GM10248 (cell line): ENCODE data around the gene RAB7B.

Experiments
- CTCF ChIA-PET: fragments of 300-600 bp; sonication (Branson Sonifier 250); formaldehyde crosslinking; extraction: SDS; loops from one replicate; lab custom pipeline; 2021; ENCODE audit warnings: antibody characterized with exemption; lab: Yijun Ruan, JAX
- POLR2A ChIA-PET: fragments of 350-650 bp; sonication (Branson Sonifier 250); formaldehyde crosslinking; extraction: SDS; loops from one replicate; lab custom pipeline; 2020; ENCODE audit warnings: antibody characterized with exemption; lab: Yijun Ruan, JAX
- DNase-seq: peaks from one replicate; pipeline ENCODE4 v3.0.0; 2012; ENCODE audit errors: extremely low spot score
- TF ChIP-seq, protein P1 (sequence below): IDR thresholded peaks from 2 replicates; pipeline ENCODE4 v1.5.1; 2012; ENCODE audit warnings: mild to moderate bottlenecking, low read depth; ENCODE audit errors: extremely low read depth, missing control alignments, control extremely low read depth

Gene RAB7B

DNA sequence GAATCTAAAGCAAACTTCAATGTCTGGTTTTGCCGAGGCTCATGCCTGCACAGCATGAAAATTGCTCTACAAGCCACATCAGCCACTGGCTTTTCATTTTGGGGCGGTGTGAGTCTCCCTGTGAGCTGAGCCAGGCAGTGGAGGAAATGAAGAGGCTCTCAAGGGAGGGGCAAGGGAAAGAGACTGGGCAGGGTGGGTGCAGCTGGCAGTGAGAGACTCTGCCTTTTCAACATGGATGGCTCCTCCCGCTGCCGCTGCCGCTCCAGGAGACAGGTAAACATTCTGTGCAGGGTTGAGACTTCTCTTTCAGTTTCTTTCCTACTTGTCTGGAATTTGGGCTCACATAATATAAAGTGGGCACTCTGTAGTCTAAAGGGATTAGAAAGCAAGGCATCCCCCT is 31.8 kb upstream of the RAB7B start:
- POLR2A ChIA-PET = interaction anchor here (0.6 kb wide), 1 partner anchor 61 kb away, joined by 5 read pairs; no protein-coding TSS in a partner anchor
- CTCF ChIA-PET = interaction anchor here (0.8 to 11.2 kb wide), 5 partner anchors 10 to 85 kb away, joined by 3 to 211 read pairs (median 4); no protein-coding TSS in a partner anchor
- TF ChIP-seq, protein P1, sequence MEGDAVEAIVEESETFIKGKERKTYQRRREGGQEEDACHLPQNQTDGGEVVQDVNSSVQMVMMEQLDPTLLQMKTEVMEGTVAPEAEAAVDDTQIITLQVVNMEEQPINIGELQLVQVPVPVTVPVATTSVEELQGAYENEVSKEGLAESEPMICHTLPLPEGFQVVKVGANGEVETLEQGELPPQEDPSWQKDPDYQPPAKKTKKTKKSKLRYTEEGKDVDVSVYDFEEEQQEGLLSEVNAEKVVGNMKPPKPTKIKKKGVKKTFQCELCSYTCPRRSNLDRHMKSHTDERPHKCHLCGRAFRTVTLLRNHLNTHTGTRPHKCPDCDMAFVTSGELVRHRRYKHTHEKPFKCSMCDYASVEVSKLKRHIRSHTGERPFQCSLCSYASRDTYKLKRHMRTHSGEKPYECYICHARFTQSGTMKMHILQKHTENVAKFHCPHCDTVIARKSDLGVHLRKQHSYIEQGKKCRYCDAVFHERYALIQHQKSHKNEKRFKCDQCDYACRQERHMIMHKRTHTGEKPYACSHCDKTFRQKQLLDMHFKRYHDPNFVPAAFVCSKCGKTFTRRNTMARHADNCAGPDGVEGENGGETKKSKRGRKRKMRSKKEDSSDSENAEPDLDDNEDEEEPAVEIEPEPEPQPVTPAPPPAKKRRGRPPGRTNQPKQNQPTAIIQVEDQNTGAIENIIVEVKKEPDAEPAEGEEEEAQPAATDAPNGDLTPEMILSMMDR = no peak
- no peak for DNase-seq

DNA sequence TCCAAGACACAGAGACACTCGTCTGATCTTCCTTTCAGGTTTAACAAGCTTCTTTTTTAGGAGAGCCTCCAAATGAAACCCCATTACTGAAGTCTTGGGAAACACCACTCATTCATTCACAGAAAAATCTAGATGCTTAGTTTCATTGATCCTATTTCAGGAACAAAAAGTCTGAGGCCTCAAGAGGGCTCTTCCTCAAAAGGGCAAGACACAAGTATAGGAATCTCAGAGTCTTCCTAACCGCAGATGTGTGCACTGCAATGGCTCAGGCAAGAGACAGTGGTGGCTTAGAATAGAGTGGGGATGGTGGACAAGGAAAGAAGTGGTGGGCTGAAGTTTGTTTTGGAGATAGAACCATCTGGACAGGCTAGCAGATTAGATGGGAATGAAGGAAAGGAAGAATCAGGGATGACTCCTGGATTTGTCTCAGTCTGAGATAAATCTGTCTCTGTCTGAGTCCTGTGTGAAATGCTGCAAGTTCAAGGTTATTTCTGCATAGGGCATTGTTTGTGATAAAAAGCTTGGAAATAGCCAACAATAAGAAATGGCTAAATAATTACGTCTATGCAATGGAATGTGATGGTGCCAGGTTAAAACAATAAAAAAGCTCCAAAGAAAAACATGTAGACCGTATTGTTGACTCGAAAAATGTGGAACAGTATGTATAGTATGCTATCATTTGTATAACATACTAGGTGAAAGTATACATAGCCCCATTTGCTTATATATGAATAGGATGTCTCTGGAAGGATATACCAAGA is 29.4 kb upstream of the RAB7B start:
- ChIA-PET CTCF (interaction anchor here (1.0 to 11.2 kb wide), 11 partner anchors 13 to 113 kb away, joined by 3 to 211 read pairs (median 4); no protein-coding TSS in a partner anchor), POLR2A (no interaction called here)
- no peak for DNase-seq

DNA sequence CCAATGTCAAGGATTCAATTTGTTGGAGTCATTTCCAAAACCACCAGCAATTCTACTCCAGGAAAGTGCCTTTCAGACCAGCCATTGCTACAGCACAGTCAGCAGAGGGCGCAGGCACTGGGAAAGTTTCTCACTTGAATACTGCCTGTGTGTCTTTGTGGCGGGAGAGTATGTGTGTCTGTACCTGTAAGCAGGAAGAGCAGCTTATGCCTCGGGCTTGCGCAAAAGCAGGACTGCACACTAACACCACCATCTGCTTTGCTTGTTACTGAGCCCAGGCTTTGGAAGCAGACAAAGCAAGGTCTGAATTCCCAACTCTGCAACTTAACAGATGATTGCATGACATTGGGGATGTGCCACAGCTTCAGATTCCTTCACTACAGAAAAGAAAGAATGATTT is 27.5 kb upstream of the RAB7B start:
- POLR2A ChIA-PET = no interaction called here
- TF ChIP-seq, protein P1 = peak; percentile 92
- peak; percentile 62 for DNase-seq
- CTCF ChIA-PET = interaction anchor here (0.9 to 11.2 kb wide), 26 partner anchors 9 to 438 kb away, joined by 3 to 211 read pairs (median 7); no protein-coding TSS in a partner anchor

More for the DNA sequence above, 29.4 kb upstream of the RAB7B start:
- TF ChIP-seq, protein P1 = no peak

DNA sequence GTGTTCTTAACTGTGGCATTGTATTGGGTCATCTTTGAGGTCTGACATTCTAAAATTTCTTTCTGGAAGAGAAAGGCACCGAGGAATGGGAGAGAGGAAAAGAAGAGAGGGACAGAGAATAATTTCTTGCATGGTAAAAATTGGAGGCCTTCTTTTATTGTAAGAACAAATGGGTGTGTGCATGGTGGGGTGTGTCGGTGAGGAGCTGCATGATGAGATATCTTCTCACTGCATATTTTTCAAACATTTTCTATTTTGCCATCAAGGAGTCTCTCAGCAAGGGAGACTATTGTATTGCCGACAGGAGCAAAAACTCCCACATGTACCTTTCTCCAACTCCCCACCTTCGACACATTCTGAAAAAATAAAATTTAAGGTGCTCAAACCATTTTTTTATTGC is 27.0 kb upstream of the RAB7B start:
- no peak for DNase-seq
- ChIA-PET CTCF (interaction anchor here (0.9 to 11.2 kb wide), 25 partner anchors 9 to 438 kb away, joined by 3 to 211 read pairs (median 7); partner anchors contain the start of gene RAB7B), POLR2A (no interaction called here)
- TF ChIP-seq, protein P1 = no peak

DNA sequence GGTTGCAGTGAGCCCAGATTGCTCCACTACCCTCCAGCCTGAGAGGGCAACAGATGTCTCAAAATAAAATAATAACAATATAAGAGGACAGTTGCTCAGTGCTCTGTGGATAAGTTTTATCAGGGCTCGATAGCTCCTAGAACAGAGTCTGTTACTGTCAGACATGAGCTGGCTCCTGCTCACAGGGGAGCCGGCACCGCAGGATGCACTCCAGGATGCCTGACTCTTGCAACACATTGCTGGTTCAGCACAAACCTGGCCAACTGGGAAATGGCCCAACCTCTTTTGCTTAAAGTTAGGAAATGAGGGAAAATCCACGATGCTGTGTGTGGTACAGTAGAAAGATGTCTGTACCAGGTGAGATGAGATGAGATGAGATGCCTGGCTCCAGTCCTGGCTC is 26.3 kb upstream of the RAB7B start:
- DNase-seq = no peak
- CTCF ChIA-PET = interaction anchor here (0.8 to 11.2 kb wide), 17 partner anchors 10 to 437 kb away, joined by 3 to 211 read pairs (median 8); partner anchors contain the start of gene RAB7B
- POLR2A ChIA-PET = no interaction called here
- TF ChIP-seq, protein P1 = no peak

DNA sequence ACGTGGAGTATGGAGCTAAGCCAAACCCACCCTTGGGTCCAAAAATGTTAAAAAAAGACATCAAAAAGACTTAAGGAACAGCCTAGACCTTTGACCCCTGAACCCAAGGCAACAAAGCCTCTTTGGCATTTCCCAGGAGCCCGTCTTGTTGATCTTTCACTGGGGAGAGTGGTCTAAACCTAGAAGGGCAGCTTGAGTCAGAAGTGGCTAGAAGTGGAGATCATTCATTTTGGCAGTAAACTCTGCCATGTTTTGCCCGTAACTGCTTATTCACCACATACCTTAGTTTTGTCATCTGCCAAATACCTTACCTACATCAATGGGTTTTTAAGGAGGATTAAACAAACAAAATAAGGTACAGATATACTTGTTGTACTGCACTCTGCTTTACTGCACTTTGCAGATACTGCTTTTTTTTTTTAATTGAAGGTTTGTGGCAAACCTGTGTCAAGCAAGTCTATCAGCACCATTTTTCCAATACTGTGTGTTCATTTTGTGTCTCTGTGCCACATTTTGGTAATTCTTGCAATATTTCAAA is 22.2 kb upstream of the RAB7B start:
- CTCF ChIA-PET = interaction anchor here (1.9 to 4.7 kb wide), 4 partner anchors 10 to 81 kb away, joined by 4 to 22 read pairs (median 7); no protein-coding TSS in a partner anchor
- POLR2A ChIA-PET = no interaction called here
- TF ChIP-seq, protein P1 = no peak
- DNase-seq = no peak
